Stimulated activated CD4-positive, alpha-beta T cell treated with anti-CD3 and anti-CD28 coated beads, Interleukin-12 subunit alpha, Interleukin-12 subunit beta, amount 100 ng/mL, for 48 hours (primary cell): ENCODE results near the gene HLF.

Source experiments
- DNase-seq, 3 donors: peaks; one replicate each; pipeline ENCODE4 v3.0.0-alpha.2; 2020; ENCODE audit warnings: low read depth in 2 of 3, low spot score in 1 of 3

Gene HLF

DNA sequence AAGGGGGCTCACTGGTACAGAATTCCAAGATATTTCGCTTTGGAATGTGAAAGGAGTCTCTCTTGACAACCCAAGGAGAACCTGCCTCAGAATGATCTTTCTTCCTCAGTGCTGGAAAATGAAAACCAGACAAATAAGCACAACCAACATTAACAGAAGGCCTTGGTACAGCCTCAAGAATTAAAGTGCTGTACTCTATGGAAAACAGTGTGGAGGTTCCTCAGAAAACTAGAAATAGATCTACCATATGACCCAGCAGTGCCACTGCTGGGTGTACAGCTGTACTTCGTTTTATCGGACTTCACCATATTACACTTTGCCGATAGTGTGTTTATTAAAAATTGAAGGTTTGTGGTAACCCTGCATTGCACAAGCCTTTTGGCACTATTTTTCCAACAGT is 25.2 kb downstream of the HLF start:
- DNase-seq: no peak

- no peak for DNase-seq
Measured at GRCh38 chr17:55290492-55291113, 25.8 kb downstream of the HLF start.

DNA sequence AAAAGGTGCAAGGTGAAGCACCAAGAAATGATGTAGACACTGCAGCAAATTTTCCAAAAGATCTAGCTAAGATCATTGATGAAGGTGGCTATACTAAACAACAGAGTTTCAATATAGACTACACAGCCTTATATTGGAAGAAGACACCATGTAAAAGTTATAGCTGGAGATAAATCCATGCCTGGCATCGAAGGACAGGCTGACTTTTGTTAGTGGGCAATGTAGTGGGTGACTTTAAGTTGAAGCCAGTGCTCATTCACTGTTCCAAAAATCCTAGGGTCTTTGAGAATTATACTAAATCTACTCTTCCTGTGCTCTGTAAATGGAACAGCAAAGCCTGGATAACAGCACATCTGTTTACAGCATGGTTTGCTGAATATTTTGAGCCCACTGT is 26.4 kb downstream of the HLF start:
- DNase-seq: no peak

DNA sequence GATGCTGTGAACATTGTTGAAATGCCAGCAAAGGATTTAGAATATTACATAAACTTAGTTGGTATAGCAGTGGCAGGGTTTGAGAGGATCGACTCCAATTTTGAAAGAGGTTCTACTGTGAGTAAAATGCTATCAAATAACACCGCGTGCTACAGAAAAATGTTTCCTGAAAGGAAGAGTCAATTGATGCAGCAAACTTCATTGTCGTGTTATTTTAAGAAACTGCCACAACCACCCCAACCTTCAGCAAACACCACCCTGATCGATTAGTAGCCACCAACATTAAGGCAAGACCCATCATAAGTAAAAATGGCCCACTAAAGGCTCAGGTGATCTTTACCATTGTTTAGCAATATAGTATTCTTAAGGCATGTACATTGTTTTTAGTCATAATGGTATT is 27.3 kb downstream of the HLF start:
- DNase-seq: no peak

GRCh38 chr17:55294042-55294751 is 29.4 kb downstream of the HLF start:
- DNase-seq: no peak

- DNase-seq: peak; percentile 15 to 59 (median 19)
Measured at GRCh38 chr17:55295411-55296170, 30.8 kb downstream of the HLF start.

- DNase-seq: no peak
Measured at GRCh38 chr17:55296171-55296695, 31.5 kb downstream of the HLF start.

GRCh38 chr17:55296699-55297098 is 31.9 kb downstream of the HLF start:
- DNase-seq: no peak

DNA sequence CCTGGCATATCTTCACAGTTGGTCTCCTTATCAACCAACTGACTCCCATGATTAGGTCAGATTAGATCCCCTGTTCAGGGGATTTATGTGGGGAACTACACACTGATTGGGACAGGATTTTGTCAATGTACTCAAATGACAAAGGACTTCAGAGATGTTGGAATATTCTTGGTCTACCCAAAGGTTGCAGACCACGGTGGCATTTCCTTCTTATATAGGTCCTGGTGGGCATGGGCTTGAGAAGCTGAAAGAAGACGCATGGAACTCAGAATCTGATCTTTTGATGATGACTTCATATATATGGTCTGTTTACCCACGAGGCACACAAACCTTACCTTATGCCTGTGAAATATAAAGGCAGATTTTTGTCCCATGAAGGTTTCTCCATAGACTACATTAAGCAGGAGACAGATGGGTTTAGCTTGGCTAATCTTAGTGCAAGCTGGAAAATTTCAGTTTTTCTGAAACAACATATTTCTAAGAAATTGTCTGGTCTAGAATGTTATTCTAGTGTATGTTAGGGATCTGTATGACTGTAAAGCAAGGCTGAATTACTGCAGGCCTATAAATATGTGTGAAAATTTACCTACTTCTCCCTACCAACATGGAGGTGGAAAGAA is 33.5 kb downstream of the HLF start:
- DNase-seq: no peak

GRCh38 chr17:55299162-55299838 is 34.5 kb downstream of the HLF start:
- DNase-seq: no peak

DNA sequence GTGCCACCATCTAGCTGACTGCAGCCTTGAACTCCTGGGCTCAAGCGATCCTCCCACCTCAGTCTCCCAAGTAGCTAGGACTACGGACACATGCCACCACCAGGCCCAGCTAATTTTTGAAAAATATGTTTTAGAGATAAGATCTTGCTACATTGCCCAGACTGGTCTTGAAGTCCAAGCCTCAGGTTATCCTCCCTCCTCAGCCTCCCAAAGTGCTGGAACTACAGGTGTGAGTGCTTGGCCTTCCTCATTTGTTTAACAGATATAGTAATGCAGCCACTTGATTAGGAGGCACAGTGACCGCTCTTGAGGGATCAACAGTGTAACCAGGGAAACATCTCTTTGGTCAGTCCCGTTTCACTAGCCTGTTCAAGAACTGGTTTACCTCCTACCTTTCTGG is 35.1 kb downstream of the HLF start:
- no peak for DNase-seq

- no peak for DNase-seq
Measured at GRCh38 chr17:55300479-55301290, 35.9 kb downstream of the HLF start.

DNA sequence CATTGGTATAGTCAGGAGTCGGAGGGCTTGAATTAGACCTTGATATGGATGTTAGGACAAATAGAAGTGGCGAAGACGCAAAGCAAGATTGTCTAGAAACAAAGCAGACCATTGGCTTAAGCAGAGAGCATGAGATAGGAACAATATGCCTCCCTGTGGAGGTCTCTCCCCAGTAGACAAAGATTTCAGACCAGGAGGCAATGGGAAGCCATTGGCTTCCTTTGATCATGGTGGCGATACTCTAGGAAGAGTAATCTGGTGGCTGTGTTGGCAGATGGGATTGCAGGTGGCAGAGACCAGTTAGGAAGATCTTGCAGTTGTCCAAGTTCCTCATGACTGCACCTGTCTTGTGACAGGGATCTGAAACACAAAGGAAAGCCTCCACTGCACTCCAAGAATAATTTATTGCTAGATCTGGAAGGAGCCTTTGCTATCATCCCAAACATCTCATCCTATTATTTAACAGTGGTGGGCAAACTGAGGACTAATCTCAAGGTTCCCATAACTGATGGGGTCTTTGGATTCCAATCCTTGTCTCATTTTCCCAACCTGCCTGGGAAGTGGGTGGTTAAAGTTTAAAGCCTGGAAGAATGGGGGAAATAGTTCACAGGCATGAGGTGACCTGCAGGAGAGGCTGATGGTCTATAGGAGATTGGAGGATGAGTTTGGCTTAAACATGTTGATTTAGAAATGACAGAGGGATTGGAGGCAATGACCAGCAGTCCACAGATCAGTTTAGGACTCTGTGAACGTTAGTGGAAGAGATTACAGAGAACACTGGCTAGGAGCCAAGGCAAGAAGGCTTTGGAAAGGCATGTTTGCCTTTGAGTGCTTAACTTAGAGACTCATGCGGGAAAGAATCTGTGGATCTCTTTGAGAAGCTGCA is 37.0 kb downstream of the HLF start:
- no peak for DNase-seq

DNA sequence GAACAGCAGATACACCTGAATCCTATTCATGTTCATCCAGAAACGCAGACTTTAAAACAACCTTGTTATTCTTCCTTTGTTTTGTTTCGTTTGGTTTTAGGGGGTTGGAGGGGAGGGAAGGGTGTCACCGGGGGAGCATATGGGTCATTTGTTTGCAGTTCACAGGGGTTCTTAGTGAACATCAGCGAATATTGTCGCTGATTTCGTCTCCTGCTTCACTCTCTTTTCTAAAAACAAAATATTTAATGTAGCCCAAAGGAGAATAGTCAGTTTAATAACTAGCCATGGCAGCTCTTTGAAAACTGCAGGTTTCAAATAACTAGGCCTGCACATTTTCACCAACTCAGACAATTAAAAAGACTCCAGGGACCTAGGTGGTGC is 37.6 kb downstream of the HLF start:
- no peak for DNase-seq

DNA sequence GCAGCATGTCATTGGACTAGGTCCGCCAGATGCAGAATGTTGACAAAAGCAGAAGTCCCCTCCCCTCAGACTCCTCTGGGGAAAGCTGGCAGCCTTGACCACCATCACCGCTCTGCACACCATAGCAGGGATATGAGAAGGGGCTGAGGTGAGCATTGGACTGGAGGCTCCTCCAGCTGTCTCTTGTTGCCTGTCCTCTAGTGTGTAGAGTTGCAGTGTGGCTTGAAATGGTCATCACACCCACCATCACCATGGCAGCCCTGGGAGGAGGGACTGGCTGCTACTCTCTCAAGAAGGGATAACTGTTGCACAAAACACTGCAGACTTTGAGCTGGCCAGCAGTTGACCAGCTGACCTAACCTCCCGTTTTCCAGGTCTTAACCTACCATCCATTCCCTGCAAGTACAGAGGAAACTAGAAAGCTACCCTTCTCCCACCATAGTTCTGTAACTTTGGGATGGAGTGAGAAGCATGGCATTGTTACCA is 38.3 kb downstream of the HLF start:
- DNase-seq: no peak

- DNase-seq: no peak
Measured at GRCh38 chr17:55303701-55304145, 39.0 kb downstream of the HLF start.

DNA sequence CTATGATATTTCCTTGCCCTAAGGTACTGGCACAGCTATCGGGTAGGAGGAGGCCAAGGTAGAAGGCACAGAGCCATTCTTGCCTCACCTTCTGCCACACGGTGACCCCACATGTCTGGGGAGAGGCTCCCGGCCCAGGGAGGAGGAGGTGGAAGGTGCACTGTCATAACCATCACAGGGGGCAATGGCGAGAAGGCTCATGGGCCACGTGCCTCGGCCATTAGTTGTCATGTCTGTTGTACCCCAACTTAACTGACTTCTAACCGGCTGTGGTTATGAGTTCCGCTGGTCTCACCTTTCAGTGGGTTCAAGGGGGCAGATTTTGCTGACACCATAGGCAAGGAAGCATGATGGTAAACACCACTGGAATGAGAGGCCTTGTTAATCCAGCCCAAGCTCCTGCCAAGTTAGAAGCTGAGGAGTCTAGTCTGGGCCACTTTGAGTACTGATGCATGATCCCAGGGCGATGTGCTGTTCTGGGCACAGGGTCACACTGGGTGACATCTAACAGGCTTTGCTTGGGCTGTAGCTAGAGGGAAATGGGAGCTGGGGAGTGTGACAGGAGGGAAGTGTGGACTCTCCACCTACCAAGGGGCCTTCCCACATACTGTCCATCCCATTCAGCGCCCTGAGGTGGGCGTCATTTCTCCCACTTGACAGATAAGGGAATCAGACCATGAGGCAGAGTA is 39.6 kb downstream of the HLF start:
- DNase-seq: no peak

- DNase-seq: no peak
Measured at GRCh38 chr17:55305321-55306087, 40.7 kb downstream of the HLF start.
